Activated CD4-positive, alpha-beta T cell treated with anti-CD3 and anti-CD28 coated beads, Interleukin-2, amount 50 U/mL, for 16 hours (primary cell): ENCODE data around the gene LCA5.
"Not testable (repeated sequence)": the region's sequence is repeated elsewhere in the genome, so short reads cannot be mapped to it uniquely, and the experiment has no call there.

ENCODE experiments used
- DNase-seq: peaks from one replicate; pipeline ENCODE4 v3.0.0-alpha.2; 2020

Gene LCA5

DNA sequence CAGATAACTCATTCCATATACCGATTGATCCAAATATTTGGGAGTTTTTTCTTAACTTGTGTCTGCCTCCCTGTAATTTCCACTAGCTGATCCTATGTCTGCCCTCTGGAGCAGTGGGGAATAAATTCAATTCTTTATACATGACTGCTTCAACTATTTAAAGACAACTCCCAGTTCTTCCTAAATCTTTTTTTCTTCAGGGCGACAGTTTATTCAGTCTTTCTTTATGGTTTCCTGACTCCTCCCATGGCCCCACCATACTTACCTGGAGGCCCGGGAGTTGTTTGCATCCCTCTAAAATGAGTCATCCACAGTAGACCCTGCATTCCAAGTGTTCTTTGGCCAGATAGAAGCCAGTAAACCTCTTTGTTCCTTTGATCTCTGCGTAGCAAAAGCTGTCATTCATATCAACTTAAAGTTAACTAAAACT is 73.6 kb downstream of the LCA5 start:
- no peak for DNase-seq

DNA sequence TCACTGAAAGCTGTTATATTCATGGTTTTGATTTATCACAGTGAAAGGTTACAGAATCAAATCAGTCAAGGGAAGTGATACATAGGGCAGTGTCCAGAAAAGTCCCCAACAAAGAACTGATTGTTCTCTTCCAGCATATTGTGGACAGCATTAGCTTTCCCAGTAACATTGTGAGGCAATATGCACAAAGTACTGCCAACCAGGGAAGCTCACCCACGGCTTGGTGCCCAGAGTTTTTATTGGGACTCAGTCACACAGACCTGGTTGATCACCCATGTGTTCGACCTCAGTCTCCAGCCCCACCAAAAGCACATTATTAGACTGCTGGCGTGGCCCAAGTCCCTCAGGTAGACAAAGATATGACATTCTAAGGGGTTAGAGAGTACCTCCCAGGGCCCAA is 76.0 kb downstream of the LCA5 start:
- no peak for DNase-seq

- DNase-seq = no peak
These were observed 81.8 kb downstream of the LCA5 start for GRCh38 chr6:79455446-79455845.

GRCh38 chr6:79453558-79454042 is 83.6 kb downstream of the LCA5 start:
- DNase-seq = no peak

- DNase-seq = no peak
These were observed 86.2 kb downstream of the LCA5 start for GRCh38 chr6:79450984-79451383.

DNA sequence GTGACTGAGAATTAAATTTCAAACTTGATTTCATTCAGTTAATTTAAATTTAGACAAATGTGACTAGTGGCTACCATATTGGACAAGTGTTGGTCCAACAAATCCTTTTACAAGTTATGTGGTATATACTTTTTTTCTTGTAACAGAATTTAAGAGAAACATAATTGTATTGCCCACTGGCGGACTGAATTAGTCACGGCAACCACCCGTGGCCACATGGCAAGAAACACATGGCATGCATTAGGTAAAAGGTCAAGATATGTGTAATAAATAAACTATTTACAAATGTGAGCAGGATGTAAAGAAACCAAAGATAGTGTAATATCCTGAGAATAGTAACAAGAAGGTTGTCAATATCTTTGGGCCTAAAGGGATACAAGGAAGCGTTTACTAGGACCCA is 91.2 kb downstream of the LCA5 start:
- DNase-seq = no peak

DNA sequence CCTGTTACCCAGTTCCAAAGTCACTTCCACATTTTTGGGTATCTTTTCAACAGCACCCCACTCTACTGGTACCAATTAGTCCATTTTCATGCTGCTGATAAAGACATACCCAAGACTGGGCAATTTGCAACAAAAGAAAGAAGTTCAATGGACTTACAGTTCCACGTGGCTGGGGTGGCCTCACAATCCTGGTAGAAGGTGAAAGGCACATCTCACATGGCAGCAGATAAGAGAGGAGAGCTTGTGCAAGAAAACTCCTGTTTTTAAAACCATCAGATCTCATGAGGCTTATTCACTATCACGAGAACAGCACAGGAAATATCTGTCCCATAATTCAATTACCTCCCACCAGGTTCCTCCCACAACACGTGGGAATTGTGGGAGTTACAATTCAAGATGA is 93.4 kb downstream of the LCA5 start:
- DNase-seq = not testable (repeated sequence)

DNA sequence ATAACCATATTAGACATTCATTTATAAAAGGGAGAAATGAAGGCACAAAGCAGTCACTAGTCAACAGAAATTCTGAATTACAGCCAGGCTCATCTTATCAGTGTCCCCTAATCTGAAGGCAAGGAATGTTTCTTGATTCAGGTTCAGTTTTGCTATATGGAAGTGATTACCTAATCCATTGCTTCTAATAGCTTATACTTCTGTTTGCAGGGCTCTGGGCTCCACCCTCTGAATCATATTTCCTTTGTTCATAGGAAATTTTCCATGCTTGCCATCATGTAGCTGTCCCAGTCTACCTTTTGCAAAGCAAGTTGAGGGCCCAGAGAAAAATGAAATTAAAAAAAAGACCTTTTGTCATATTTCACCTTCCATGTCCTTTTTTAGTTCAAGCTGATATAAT is 96.0 kb downstream of the LCA5 start:
- no peak for DNase-seq

GRCh38 chr6:79440598-79440997 is 96.6 kb downstream of the LCA5 start:
- DNase-seq = no peak

GRCh38 chr6:79438030-79438429 is 99.2 kb downstream of the LCA5 start:
- no peak for DNase-seq

- no peak for DNase-seq
These were observed 101.0 kb downstream of the LCA5 start for GRCh38 chr6:79436241-79436640.

DNA sequence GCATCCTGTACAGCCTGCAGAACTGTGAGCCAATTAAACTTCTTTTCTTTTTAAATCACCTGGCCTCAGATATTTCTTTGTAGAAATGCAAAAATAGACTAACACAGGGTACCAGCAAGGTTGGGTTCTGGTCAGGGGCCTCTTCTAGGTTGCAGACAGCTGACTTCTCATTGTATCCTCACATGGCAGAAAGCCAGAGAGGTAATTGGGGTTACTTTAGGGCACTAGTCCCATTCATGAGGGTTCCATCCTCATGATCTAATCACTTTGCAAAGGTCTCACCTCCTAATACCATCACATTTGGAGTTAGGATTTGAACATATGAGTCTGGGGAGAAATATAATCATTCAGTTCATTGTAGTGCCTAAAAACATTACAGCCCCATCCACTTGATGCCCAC is 101.5 kb downstream of the LCA5 start:
- DNase-seq = no peak
